ENCODE data around the gene RNF123. TPM values are rescaled to one million over a fixed set of nuclear protein-coding genes. Genes with fewer than 3 reads are reported as not detected.

RNF123 gene
- total RNA-seq, 1 experiment from 2014 or later = 40.6 TPM

- Mint-ChIP-seq H3K4me3 (no peak overlapping the region), H3K4me1 (no peaks in the 10 kb centered on the region), H3K9me3 (no peaks in the 10 kb centered on the region), H3K36me3 (ENCODE audit: insufficient read depth in 1 of 3, low read depth in 3 of 3) (no peaks in the 10 kb centered on the region), H3K27ac (peak overlapping the region in 2 of 3 experiments; percentile 28 to 36; a peak in 1 of 7 replicates), H3K27me3 (ENCODE audit: low read depth) (no peaks in the 10 kb centered on the region)
- Histone ChIP-seq H3K27me3 (ENCODE audit: insufficient read depth, low read length) (no peaks in the 10 kb centered on the region), H3K4me1 (ENCODE audit: insufficient read depth, low read length) (no peaks in the 10 kb centered on the region), H2BK12ac (ENCODE audit: insufficient read length, low read depth, low read length) (no peak overlapping the region), H2BK5ac (ENCODE audit: insufficient read length, low read length) (no peak overlapping the region), H2AK5ac (ENCODE audit: insufficient read length, low read length) (no peak overlapping the region), H3K56ac (ENCODE audit: insufficient read length, low read depth, low read length) (no peak overlapping the region), H3K79me2 (ENCODE audit: insufficient read depth, low read length) (no peaks in the 10 kb centered on the region), H3K23me2 (ENCODE audit: insufficient read length, low read depth, low read length, poor library complexity, severe bottlenecking) (no peaks in the 10 kb centered on the region), H3K27ac (ENCODE audit: insufficient read length, low read depth, low read length) (no peak overlapping the region), H4K5ac (ENCODE audit: insufficient read length, low read depth, low read length) (no peak overlapping the region), H3K18ac (ENCODE audit: insufficient read length, low read depth, low read length) (no peak overlapping the region), H3K4ac (ENCODE audit: low read depth, low read length) (no peak overlapping the region), H2AFZ (ENCODE audit: low read length) (no peak overlapping the region), H3K14ac (ENCODE audit: insufficient read depth, low read length) (no peak overlapping the region), H3K9ac (ENCODE audit: extremely low read depth, insufficient read length, low read length) (no peak overlapping the region), H3T11ph (ENCODE audit: low read length) (no peak overlapping the region), H4K20me1 (ENCODE audit: control insufficient read depth, insufficient read depth, insufficient read length) (no peaks in the 10 kb centered on the region), H2BK120ac (ENCODE audit: low read depth, low read length, poor library complexity, severe bottlenecking) (no peak overlapping the region), H3K9me3 (ENCODE audit: control insufficient read depth, low read depth, low read length) (no peaks in the 10 kb centered on the region), H4K8ac (replicated peaks; ENCODE audit: insufficient read length, low read depth, low read length) (no peak overlapping the region), H3K4me2 (ENCODE audit: insufficient read depth, insufficient read length, low read length) (no peak overlapping the region), H2BK15ac (ENCODE audit: low read depth, low read length) (no peak overlapping the region), H4K91ac (ENCODE audit: insufficient read length, low read depth, low read length) (no peak overlapping the region), H2BK20ac (ENCODE audit: low read depth, low read length, poor library complexity, severe bottlenecking) (no peak overlapping the region), H3K23ac (ENCODE audit: insufficient read length, low read depth, low read length) (no peak overlapping the region), H3K79me1 (ENCODE audit: insufficient read depth, low read depth, low read length, poor library complexity, severe bottlenecking) (no peaks in the 10 kb centered on the region)
- WGBS (ENCODE audit: extremely low coverage, insufficient read length, low lambda C conversion rate) = no CpG with 5 or more reads among the region's 36 CpGs
- no peak for DNase-seq
- TF ChIP-seq CTCF (conservative IDR thresholded peaks at IDR 0.05) = no peak
Measured at GRCh38 chr3:49657208-49657915, 32.0 kb upstream of the RNF123 start.

Data from H9 (cell line).